HG03135 (cell line): ENCODE data around the gene SAE1.
"Not testable (repeated sequence)": the region's sequence is repeated elsewhere in the genome, so short reads cannot be mapped to it uniquely, and the experiment has no call there.

Experiments used
- ATAC-seq: cut with Tn5 transposase; IDR thresholded peaks from one replicate; pipeline ENCODE4 v1.9.1; 2021; ENCODE audit warnings: mild to moderate bottlenecking, moderate library complexity; ENCODE audit not compliant: unreplicated experiment

Gene SAE1

GRCh38 chr19:47232422-47233211, 102.0 kb downstream of the SAE1 start:
- no peak for ATAC-seq

- ATAC-seq: no peak
Observed at GRCh38 chr19:47236072-47236675, 105.5 kb downstream of the SAE1 start.

- no peak for ATAC-seq
Observed at GRCh38 chr19:47239152-47239551, 108.5 kb downstream of the SAE1 start.

- no peak for ATAC-seq
Observed at GRCh38 chr19:47239610-47240296, 109.1 kb downstream of the SAE1 start.

- no peak for ATAC-seq
Observed at GRCh38 chr19:47240556-47240955, 109.9 kb downstream of the SAE1 start.

GRCh38 chr19:47240996-47241918, 110.6 kb downstream of the SAE1 start:
- no peak for ATAC-seq

- ATAC-seq: no peak
Observed at GRCh38 chr19:47241919-47242577, 111.4 kb downstream of the SAE1 start.

- ATAC-seq: no peak
Observed at GRCh38 chr19:47243364-47243775, 112.7 kb downstream of the SAE1 start.

GRCh38 chr19:47243776-47244547, 113.3 kb downstream of the SAE1 start:
- peak; percentile 69 for ATAC-seq

GRCh38 chr19:47247308-47247990, 116.8 kb downstream of the SAE1 start:
- no peak for ATAC-seq

- not testable (repeated sequence) for ATAC-seq
Observed at GRCh38 chr19:47253016-47253415, 122.4 kb downstream of the SAE1 start.

- ATAC-seq: no peak
Observed at GRCh38 chr19:47253467-47253881, 122.8 kb downstream of the SAE1 start.

- no peak for ATAC-seq
Observed at GRCh38 chr19:47253970-47254369, 123.3 kb downstream of the SAE1 start.

GRCh38 chr19:47255879-47256692, 125.5 kb downstream of the SAE1 start, which contains the start of gene CCDC9:
Gene CCDC9 (plus strand): TSS chr19:47256525. CDS start chr19:47258401, 1,876 bp downstream.
- peak; percentile 49 for ATAC-seq

GRCh38 chr19:47256693-47257410, 126.2 kb downstream of the SAE1 start:
- ATAC-seq: peak; percentile 67

GRCh38 chr19:47257411-47258169, 127.0 kb downstream of the SAE1 start:
- no peak for ATAC-seq

- ATAC-seq: no peak
Observed at GRCh38 chr19:47258434-47258833, 127.8 kb downstream of the SAE1 start.
